AG09319 (cell line): ENCODE results near the gene FFAR1.

Source experiments
- DNase-seq: peaks from one replicate; pipeline ENCODE4 v3.0.0-alpha.2; 2010; ENCODE audit warnings: low read depth; ENCODE audit errors: extremely low read depth
- TF ChIP-seq, protein P1 (sequence below): IDR thresholded peaks from 2 replicates; pipeline ENCODE4 v1.5.1; 2011; ENCODE audit warnings: low read depth, mild to moderate bottlenecking, inconsistent platforms, low read length, moderate library complexity

FFAR1 gene

DNA sequence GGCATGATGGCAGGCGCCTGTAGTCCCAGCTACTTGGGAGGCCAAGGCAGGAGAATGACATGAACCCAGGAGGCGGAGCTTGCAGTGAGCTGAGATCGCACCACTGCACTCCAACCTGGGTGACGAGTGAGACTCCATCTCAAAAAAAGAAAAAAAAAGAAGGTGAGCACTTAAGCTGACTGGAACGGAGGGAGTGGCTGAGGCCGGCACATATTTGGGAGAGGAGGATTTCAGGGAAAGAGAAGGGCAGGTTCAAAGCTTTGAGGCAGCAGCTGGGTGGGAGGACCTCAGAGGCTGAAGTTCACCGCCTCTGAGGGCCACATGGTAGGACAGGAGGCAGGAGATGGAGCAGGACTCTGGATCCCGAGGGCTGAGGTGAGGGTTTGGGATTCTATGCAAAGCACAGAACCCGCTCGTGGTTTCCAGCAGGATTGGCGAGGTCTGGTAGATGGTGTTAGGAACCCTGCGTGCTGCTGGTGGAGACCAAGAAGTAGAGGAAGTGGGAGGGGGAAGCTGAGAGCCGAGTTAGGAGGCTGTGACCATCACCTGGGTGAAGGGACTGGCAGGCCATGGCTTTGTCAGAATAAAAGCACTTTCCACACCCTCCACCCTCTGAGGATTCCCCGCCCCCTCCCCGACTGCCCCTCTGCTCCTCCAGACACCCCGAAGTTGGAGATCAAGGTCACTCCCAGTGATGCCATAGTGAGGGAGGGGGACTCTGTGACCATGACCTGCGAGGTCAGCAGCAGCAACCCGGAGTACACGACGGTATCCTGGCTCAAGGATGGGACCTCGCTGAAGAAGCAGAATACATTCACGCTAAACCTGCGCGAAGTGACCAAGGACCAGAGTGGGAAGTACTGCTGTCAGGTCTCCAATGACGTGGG lies 10.4 kb upstream of the FFAR1 start:
- no peak for DNase-seq
- TF ChIP-seq, protein P1, sequence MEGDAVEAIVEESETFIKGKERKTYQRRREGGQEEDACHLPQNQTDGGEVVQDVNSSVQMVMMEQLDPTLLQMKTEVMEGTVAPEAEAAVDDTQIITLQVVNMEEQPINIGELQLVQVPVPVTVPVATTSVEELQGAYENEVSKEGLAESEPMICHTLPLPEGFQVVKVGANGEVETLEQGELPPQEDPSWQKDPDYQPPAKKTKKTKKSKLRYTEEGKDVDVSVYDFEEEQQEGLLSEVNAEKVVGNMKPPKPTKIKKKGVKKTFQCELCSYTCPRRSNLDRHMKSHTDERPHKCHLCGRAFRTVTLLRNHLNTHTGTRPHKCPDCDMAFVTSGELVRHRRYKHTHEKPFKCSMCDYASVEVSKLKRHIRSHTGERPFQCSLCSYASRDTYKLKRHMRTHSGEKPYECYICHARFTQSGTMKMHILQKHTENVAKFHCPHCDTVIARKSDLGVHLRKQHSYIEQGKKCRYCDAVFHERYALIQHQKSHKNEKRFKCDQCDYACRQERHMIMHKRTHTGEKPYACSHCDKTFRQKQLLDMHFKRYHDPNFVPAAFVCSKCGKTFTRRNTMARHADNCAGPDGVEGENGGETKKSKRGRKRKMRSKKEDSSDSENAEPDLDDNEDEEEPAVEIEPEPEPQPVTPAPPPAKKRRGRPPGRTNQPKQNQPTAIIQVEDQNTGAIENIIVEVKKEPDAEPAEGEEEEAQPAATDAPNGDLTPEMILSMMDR: no peak

GRCh38 chr19:35337984-35338296 lies 9.8 kb upstream of the FFAR1 start:
- TF ChIP-seq, protein P1: no peak
- DNase-seq: no peak

- TF ChIP-seq, protein P1: no peak
- no peak for DNase-seq
Measured at GRCh38 chr19:35340431-35340830, 7.3 kb upstream of the FFAR1 start.

- TF ChIP-seq, protein P1: no peak
- no peak for DNase-seq
Measured at GRCh38 chr19:35341006-35341405, 6.7 kb upstream of the FFAR1 start.

DNA sequence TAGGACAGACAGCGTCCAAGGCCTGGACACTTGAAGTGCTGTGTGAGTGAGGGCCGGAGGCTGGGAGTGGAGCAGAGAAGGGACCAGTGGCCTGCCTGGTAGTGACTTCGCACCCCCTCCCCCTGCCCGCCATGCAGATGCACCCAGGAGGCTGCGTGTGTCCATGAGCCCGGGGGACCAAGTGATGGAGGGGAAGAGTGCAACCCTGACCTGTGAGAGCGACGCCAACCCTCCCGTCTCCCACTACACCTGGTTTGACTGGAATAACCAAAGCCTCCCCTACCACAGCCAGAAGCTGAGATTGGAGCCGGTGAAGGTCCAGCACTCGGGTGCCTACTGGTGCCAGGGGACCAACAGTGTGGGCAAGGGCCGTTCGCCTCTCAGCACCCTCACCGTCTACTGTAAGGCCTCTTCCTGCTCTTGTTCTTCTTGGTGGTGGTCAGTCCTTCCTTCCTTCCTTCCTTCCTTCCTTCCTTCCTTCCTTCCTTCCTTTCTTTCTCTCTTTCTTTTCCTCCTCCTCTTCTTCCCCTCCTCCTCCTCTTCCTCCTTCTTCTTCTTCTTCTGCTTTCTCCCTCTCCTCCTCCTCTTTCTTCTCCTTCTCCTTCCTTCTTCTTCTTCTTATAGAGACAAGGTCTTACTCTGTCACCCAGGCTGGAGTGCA lies 6.0 kb upstream of the FFAR1 start:
- no peak for DNase-seq
- TF ChIP-seq, protein P1: no peak

- DNase-seq: no peak
- TF ChIP-seq, protein P1: no peak
Measured at GRCh38 chr19:35342430-35342829, 5.3 kb upstream of the FFAR1 start.

- no peak for DNase-seq
- TF ChIP-seq, protein P1: no peak
Measured at GRCh38 chr19:35344511-35345031, 3.1 kb upstream of the FFAR1 start.
